ENCODE data around the gene CES4A. TPM values are rescaled to one million over a fixed set of nuclear protein-coding genes. Genes with fewer than 3 reads are reported as not detected.

Gene CES4A
- total RNA-seq, 1 donor from 2014 or later: 0.11 TPM

GRCh38 chr16:66959704-66960161 lies 28.7 kb upstream of the CES4A start:
- Histone ChIP-seq H3K27me3 (no peaks in the 10 kb centered on the region), H3K36me3 (no peaks in the 10 kb centered on the region), H3K4me3 (no peak overlapping the region), H3K4me1 (no peaks in the 10 kb centered on the region), H3K27ac (no peak overlapping the region), H3K9me3 (no peaks in the 10 kb centered on the region)
- TF ChIP-seq, protein P1, sequence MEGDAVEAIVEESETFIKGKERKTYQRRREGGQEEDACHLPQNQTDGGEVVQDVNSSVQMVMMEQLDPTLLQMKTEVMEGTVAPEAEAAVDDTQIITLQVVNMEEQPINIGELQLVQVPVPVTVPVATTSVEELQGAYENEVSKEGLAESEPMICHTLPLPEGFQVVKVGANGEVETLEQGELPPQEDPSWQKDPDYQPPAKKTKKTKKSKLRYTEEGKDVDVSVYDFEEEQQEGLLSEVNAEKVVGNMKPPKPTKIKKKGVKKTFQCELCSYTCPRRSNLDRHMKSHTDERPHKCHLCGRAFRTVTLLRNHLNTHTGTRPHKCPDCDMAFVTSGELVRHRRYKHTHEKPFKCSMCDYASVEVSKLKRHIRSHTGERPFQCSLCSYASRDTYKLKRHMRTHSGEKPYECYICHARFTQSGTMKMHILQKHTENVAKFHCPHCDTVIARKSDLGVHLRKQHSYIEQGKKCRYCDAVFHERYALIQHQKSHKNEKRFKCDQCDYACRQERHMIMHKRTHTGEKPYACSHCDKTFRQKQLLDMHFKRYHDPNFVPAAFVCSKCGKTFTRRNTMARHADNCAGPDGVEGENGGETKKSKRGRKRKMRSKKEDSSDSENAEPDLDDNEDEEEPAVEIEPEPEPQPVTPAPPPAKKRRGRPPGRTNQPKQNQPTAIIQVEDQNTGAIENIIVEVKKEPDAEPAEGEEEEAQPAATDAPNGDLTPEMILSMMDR (IDR thresholded peaks at IDR 0.05): no peak
- no peak for DNase-seq (ENCODE audit: low spot score in 2 of 2)
- intact Hi-C loops (cut with DNase I): no loop called here

DNA sequence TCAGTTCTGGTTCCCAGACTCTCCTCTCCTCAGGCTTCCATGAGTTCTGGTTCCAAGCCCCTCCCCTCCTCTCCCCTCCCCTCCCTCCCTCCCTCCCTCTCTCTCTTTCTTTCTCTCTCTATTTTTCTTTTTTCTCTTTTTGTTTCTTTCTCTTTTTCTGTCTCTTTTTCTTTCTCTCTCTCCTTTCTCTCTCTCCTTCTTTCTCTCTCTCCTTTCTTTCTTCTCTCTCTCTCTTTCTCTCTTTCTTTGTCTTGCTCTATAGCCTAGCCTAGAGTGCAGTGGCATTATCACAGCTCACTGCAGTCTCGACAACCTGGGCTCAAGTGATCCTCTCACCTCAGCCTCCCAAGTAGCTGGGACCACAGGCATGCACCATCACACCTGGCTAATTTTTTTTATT lies 28.1 kb upstream of the CES4A start:
- no peaks in the 10 kb centered on the region for H3K27me3 ChIP-seq
- H3K36me3 ChIP-seq: no peaks in the 10 kb centered on the region
- H3K27ac ChIP-seq: no peak overlapping the region
- intact Hi-C loops (cut with DNase I): no loop called here
- TF ChIP-seq, protein P1 (IDR thresholded peaks at IDR 0.05): no peak
- H3K9me3 ChIP-seq: no peaks in the 10 kb centered on the region
- H3K4me3 ChIP-seq: no peak overlapping the region
- no peaks in the 10 kb centered on the region for H3K4me1 ChIP-seq
- no peak for DNase-seq (ENCODE audit: low spot score in 2 of 2)

DNA sequence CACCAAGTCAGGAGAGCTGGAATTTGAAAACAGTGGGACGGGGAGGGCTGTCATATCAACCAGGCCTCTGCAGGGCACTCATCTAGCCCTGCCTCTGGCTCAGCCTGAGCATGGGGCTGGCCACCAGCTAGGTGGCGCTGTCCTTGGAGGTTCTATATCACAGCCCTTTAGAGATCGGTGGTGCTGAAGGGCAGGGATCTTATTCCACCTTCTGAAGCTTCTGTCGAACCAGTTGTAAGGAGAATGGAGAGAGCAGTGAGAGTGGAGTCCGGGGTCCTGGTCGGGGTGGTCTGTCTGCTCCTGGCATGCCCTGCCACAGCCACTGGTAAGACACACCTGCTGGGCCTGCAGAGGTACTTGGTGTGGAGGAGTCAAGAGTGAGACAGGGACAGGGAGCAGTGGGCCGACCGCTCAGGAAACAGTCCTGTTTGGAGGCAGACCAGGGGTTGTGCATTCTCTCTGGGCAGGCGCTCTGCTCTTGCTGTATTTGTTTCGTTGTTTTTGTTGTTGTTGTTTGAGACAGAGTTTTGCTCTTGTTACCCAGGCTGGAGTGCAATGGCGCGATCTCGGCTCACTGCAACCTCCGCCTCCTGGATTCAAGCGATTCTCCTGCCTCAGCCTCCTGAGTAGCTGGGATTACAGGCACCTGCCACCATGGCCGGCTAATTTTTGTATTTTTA lies 27.2 kb upstream of the CES4A start, which contains the start of gene CES3:
Gene CES3 (plus strand): TSS at position 202 of the 680 bp plus-strand sequence. CDS start 42 bp downstream, at position 244.
- no peak within 1 kb of the TSS for H3K4me3 ChIP-seq
- H3K36me3 ChIP-seq: no peaks in the 10 kb centered on the region
- H3K4me1 ChIP-seq: no peaks in the 10 kb centered on the region
- TF ChIP-seq, protein P1 (IDR thresholded peaks at IDR 0.05): peak in 2 of 3 experiments; percentile 45 to 54
- no peaks in the 10 kb centered on the region for H3K9me3 ChIP-seq
- DNase-seq (ENCODE audit: low spot score in 2 of 2): peak in 1 of 2 donors; percentile 76
- no peaks in the 10 kb centered on the region for H3K27me3 ChIP-seq
- intact Hi-C loops (cut with DNase I): no loop called here
- H3K27ac ChIP-seq: no peak within 1 kb of the TSS

DNA sequence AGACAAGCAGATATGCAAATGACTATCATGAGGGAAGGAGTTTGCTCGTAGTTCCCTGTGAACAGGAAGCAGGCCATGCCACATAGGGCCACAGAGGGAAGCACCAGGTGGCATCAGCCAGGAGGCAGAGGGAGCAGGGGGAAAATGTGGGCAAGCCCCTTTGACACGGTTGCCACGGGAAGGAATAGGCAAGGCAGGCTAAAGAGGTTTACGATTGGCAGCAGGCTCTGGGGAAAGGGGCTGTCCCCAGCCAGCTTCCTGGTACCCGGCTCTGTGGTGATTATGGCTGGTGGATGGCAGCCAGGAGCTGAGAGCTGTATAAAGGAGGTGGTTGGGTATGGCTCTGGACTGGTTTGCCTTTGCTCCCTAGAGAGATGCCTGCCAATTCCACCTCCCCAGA lies 26.5 kb upstream of the CES4A start:
- TF ChIP-seq, protein P1 (IDR thresholded peaks at IDR 0.05): no peak
- H3K4me3 ChIP-seq: no peak overlapping the region
- no peak for DNase-seq (ENCODE audit: low spot score in 2 of 2)
- H3K9me3 ChIP-seq: no peaks in the 10 kb centered on the region
- intact Hi-C loops (cut with DNase I): no loop called here
- no peaks in the 10 kb centered on the region for H3K36me3 ChIP-seq
- H3K27me3 ChIP-seq: no peaks in the 10 kb centered on the region
- H3K27ac ChIP-seq: no peak overlapping the region
- no peaks in the 10 kb centered on the region for H3K4me1 ChIP-seq

GRCh38 chr16:66964049-66964448 lies 24.3 kb upstream of the CES4A start:
- Histone ChIP-seq H3K4me3 (no peak overlapping the region), H3K9me3 (no peaks in the 10 kb centered on the region), H3K4me1 (no peaks in the 10 kb centered on the region), H3K27me3 (no peaks in the 10 kb centered on the region), H3K27ac (no peak overlapping the region), H3K36me3 (no peaks in the 10 kb centered on the region)
- TF ChIP-seq, protein P1 (IDR thresholded peaks at IDR 0.05): no peak
- DNase-seq (ENCODE audit: low spot score in 2 of 2): no peak
- intact Hi-C loops (cut with DNase I): no loop called here

Measured in ascending aorta (tissue), 2 donors.